Uterus (tissue), 4 donors: ENCODE data around the gene DHRS3. TPM values are rescaled to one million over a fixed set of nuclear protein-coding genes. Genes with fewer than 3 reads are reported as not detected.

Source experiments
- DNase-seq, 2 donors: peaks; one replicate each; pipeline ENCODE4 v3.0.0-alpha.2; 2019 to 2020
- H3K27ac ChIP-seq, 2 donors: fragments of 200-600 bp; sonication (generic); 1 replicate in 1 of 2; 2 replicates in 1 of 2; pipeline ENCODE4 v1.5.1; 2016 to 2018
- H3K27me3 ChIP-seq, 2 donors: fragments of 200-600 bp; sonication (generic); one replicate each; pipeline ENCODE4 v1.5.1; 2018 to 2019; ENCODE audit warnings: control low read depth in 1 of 2
- H3K36me3 ChIP-seq, 2 donors: fragments of 200-600 bp; sonication (generic); one replicate each; pipeline ENCODE4 v1.5.1; 2019; ENCODE audit warnings: control low read depth in 1 of 2
- H3K4me1 ChIP-seq, 2 donors: fragments of 200-600 bp; sonication (generic); one replicate each; pipeline ENCODE4 v1.5.1; 2018 to 2019; ENCODE audit warnings: control low read depth in 1 of 2
- H3K4me3 ChIP-seq, 2 donors: fragments of 200-600 bp; sonication (generic); 1 replicate in 1 of 2; 2 replicates in 1 of 2; pipeline ENCODE4 v1.5.1; 2018 to 2019; ENCODE audit warnings: mild to moderate bottlenecking in 1 of 2
- H3K9me3 ChIP-seq, 2 donors: fragments of 200-600 bp; sonication (generic); one replicate each; pipeline ENCODE4 v1.5.1; 2019; ENCODE audit warnings: control low read depth in 1 of 2
- CTCF ChIP-seq, 4 experiments: fragments of 200-600 bp in 2 of 4; fragments of 450-650 bp in 2 of 4; sonication (generic) in 2 of 4; IDR thresholded peaks; one replicate each; pipeline ENCODE4 v1.5.1; 2016 to 2019; ENCODE audit warnings: antibody characterized with exemption in 4 of 4, mild to moderate bottlenecking in 2 of 4, moderate library complexity in 1 of 4
- POLR2A ChIP-seq, 2 donors: fragments of 450-650 bp; IDR thresholded peaks; one replicate each; pipeline ENCODE4 v1.6.1; 2016; ENCODE audit warnings: antibody characterized with exemption in 2 of 2, mild to moderate bottlenecking in 1 of 2, moderate library complexity in 1 of 2
- intact Hi-C: fragments of 100-400 bp; cut with DNase I; formaldehyde crosslinking; loops from one replicate; pipeline ENCODE4 v1.15.1; 2023; ENCODE audit warnings: low total_unique reads
- total RNA-seq, 4 donors: library from RNA; depleted of rRNA in 3 of 4; stranded (reverse); fragments of >200 nt in 3 of 4; gene quantifications; one replicate each; pipeline versions ENCODE4 v1.1.0 to v1.2.4, GENCODE V29; 2014 to 2023
- donor health status: DM: yes; HTN: yes; CAD: no.

DHRS3 gene
- total RNA-seq, 4 donors from 2014 or later = 12.6 to 82.0 (median 51.5) TPM

DNA sequence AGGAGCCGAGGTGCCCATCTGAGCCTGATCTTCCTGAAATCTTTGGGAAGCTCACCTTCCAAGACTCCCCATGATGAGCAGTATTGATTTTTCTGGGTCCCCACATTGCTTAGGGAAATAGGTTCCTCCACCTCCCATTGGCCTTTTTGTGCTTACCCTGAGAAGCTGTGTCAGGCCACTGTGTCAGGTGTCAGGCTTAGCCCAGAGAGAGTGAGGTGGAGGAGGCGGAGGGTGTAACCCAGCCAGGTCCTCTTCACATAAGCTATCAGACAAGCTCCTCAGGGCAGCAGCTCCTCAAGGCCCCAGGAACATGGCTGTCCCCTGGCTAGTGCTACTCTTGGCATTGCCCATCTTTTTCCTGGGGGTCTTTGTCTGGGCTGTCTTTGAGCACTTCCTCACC is 26.2 kb upstream of the DHRS3 start:
- no peak for DNase-seq
- intact Hi-C loops = no loop called here
- Histone ChIP-seq H3K27me3 (no peaks in the 10 kb centered on the region), H3K27ac (no peak overlapping the region), H3K4me1 (no peaks in the 10 kb centered on the region), H3K9me3 (peaks cover 0 to 5% of the 10 kb centered on the region in 2 donors), H3K4me3 (no peak overlapping the region), H3K36me3 (no peaks in the 10 kb centered on the region)
- TF ChIP-seq CTCF (IDR thresholded peaks at IDR 0.05) (no peak), POLR2A (IDR thresholded peaks at IDR 0.05) (no peak)

- TF ChIP-seq POLR2A (IDR thresholded peaks at IDR 0.05) (no peak), CTCF (IDR thresholded peaks at IDR 0.05) (no peak)
- H3K27me3 ChIP-seq = no peaks in the 10 kb centered on the region
- no peaks in the 10 kb centered on the region for H3K4me1 ChIP-seq
- H3K27ac ChIP-seq = no peak within 1 kb of the TSS
- no peak for DNase-seq
- H3K36me3 ChIP-seq = no peaks in the 10 kb centered on the region
- intact Hi-C loops = no loop called here
- peaks cover 0 to 5% of the 10 kb centered on the region in 2 donors for H3K9me3 ChIP-seq
- H3K4me3 ChIP-seq = no peak within 1 kb of the TSS
These were observed 25.8 kb upstream of the DHRS3 start, which contains the start of gene AADACL4 for GRCh38 chr1:12643785-12644184. AADACL4 (plus strand) TSS chr1:12644085; CDS start chr1:12644547, 462 bp downstream.

DNA sequence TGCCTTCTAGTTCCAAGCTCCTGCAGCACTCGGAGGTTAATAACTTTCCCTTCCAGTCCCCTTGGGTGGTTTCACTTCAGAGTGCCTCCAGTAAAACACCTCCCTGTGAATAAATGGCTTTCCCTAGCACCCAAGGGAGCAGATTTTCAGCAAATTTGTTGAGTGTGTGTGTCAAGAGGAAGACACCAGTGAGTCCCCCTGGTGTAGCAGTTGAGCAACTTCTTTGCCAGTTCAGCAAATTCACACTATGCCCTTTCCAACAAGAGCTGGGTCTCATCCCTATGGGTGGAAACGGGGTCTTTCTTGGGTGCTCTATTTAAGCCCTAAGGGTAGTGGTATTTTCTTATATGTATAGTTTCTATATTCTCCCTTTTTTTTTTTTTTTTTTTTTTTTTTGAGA is 25.1 kb upstream of the DHRS3 start:
- Histone ChIP-seq H3K4me1 (no peaks in the 10 kb centered on the region), H3K27me3 (no peaks in the 10 kb centered on the region), H3K27ac (no peak overlapping the region), H3K9me3 (peaks cover 0 to 5% of the 10 kb centered on the region in 2 donors), H3K4me3 (no peak overlapping the region), H3K36me3 (no peaks in the 10 kb centered on the region)
- DNase-seq = no peak
- TF ChIP-seq POLR2A (IDR thresholded peaks at IDR 0.05) = no peak
- TF ChIP-seq CTCF (IDR thresholded peaks at IDR 0.05) = no peak
- intact Hi-C loops = no loop called here

DNA sequence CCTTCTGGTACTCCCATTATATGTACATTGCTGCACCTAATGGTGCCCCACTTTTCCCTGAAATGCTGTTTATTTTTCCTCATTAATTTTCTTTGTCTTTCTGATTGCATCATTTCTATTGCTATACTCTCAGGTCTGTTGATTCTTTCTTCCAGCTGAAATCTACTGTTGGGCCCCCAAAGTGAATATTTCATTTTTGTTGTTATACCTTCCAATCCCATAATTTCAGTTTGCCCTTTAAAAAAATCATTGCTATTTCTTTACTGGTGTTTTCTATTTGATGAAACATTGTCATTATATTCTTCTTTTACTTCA is 22.9 kb upstream of the DHRS3 start:
- H3K36me3 ChIP-seq = no peaks in the 10 kb centered on the region
- intact Hi-C loops = no loop called here
- DNase-seq = no peak
- no peaks in the 10 kb centered on the region for H3K27me3 ChIP-seq
- H3K4me3 ChIP-seq = no peak overlapping the region
- no peak overlapping the region for H3K27ac ChIP-seq
- TF ChIP-seq CTCF (IDR thresholded peaks at IDR 0.05) (no peak), POLR2A (IDR thresholded peaks at IDR 0.05) (no peak)
- H3K9me3 ChIP-seq = peaks cover 0 to 5% of the 10 kb centered on the region in 2 donors
- peaks cover 0 to 4% of the 10 kb centered on the region in 2 donors for H3K4me1 ChIP-seq

GRCh38 chr1:12640237-12640957 is 22.4 kb upstream of the DHRS3 start:
- H3K36me3 ChIP-seq = no peaks in the 10 kb centered on the region
- peaks cover 0 to 4% of the 10 kb centered on the region in 2 donors for H3K4me1 ChIP-seq
- H3K27me3 ChIP-seq = no peaks in the 10 kb centered on the region
- no peak for DNase-seq
- no peak overlapping the region for H3K4me3 ChIP-seq
- TF ChIP-seq POLR2A (IDR thresholded peaks at IDR 0.05) = no peak
- no peak for TF ChIP-seq CTCF (IDR thresholded peaks at IDR 0.05)
- H3K9me3 ChIP-seq = peaks cover 0 to 5% of the 10 kb centered on the region in 2 donors
- no peak overlapping the region for H3K27ac ChIP-seq
- intact Hi-C loops = no loop called here
